ENCODE data around the gene FAM216B.

Gene FAM216B

DNA sequence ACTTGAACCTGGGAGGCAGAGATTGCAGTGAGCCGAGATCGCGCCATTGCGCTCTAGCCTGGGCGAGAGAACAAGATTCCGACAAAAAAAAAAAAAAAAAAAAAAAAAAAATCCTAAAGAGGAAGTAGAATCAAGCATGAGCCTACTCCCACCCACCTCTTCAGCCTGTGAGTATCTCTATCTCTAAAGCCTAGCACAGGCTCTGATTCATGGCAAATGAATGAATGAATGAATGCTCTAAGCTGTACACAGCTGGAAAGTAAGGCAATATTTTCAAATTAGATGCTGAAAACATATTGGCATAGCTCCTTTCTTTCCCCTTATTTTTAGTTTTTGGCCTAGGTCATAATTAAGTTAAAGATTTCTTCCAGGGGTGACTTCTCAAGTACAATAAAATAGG lies 35.7 kb upstream of the FAM216B start:
- TF ChIP-seq, protein P1, sequence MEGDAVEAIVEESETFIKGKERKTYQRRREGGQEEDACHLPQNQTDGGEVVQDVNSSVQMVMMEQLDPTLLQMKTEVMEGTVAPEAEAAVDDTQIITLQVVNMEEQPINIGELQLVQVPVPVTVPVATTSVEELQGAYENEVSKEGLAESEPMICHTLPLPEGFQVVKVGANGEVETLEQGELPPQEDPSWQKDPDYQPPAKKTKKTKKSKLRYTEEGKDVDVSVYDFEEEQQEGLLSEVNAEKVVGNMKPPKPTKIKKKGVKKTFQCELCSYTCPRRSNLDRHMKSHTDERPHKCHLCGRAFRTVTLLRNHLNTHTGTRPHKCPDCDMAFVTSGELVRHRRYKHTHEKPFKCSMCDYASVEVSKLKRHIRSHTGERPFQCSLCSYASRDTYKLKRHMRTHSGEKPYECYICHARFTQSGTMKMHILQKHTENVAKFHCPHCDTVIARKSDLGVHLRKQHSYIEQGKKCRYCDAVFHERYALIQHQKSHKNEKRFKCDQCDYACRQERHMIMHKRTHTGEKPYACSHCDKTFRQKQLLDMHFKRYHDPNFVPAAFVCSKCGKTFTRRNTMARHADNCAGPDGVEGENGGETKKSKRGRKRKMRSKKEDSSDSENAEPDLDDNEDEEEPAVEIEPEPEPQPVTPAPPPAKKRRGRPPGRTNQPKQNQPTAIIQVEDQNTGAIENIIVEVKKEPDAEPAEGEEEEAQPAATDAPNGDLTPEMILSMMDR (IDR thresholded peaks at IDR 0.05; ENCODE audit: low read depth, low read length, missing control alignments): no peak
- Histone ChIP-seq H3K4me3 (ENCODE audit: low read depth, low read length) (no peak overlapping the region), H3K27me3 (replicated peaks) (no peaks in the 10 kb centered on the region), H3K27ac (peak overlapping the region; percentile 43), H3K36me3 (replicated peaks) (no peaks in the 10 kb centered on the region)
- no peak for DNase-seq
- in situ Hi-C loops (cut with HindIII; ENCODE audit: low pct_ligation_motif_present, low sequenced_read_pairs): no loop called here

DNA sequence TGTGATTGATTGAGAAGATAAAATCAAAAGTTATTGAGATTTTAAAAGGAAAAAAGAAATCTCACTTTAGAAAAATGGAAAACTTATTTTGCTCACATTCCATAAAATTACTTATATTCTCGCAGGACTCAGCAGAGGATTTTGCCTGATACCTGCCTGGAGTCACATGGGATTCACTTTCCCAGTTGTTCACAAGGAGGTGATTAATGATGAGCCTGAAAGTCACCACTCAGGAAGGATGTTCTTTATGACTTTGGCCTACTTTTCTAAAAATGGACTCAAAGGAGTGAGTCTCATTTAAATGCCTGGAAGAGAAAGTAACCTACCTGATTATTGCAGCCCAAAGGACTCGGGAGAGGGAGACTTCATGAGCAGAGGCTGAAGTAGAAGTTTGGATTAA lies 34.5 kb upstream of the FAM216B start:
- TF ChIP-seq, protein P1 (IDR thresholded peaks at IDR 0.05; ENCODE audit: low read depth, low read length, missing control alignments): no peak
- no peak for DNase-seq
- H3K4me3 ChIP-seq (ENCODE audit: low read depth, low read length): no peak overlapping the region
- peak overlapping the region; percentile 94 for H3K27ac ChIP-seq
- H3K27me3 ChIP-seq (replicated peaks): no peaks in the 10 kb centered on the region
- in situ Hi-C loops (cut with HindIII; ENCODE audit: low pct_ligation_motif_present, low sequenced_read_pairs): no loop called here
- no peaks in the 10 kb centered on the region for H3K36me3 ChIP-seq (replicated peaks)

DNA sequence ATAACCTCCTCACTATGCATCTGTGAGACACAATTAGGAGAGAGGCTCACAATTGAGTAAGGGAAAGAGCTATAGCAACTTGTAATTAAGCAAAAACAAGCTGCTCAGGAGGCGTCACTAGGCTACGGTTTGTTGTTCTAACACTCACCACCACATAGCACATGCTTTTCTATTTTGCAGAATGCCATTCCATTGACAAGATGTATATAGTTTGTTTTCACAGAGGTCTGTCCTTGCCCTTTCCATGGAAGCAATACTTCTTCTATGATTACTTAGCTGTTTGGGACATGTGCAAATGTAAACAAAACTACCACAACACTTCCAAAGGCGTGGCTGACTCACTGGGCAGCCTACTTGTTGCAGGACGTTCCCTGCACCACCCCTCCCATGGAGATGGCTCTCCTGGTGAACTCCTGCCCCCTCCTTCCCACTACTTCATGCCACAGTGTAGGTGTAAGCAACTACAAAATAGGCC lies 33.9 kb upstream of the FAM216B start:
- Histone ChIP-seq H3K27ac (peak overlapping the region; percentile 95), H3K36me3 (replicated peaks) (no peaks in the 10 kb centered on the region), H3K4me3 (ENCODE audit: low read depth, low read length) (no peak overlapping the region), H3K27me3 (replicated peaks) (no peaks in the 10 kb centered on the region)
- TF ChIP-seq, protein P1 (IDR thresholded peaks at IDR 0.05; ENCODE audit: low read depth, low read length, missing control alignments): no peak
- in situ Hi-C loops (cut with HindIII; ENCODE audit: low pct_ligation_motif_present, low sequenced_read_pairs): no loop called here
- peak; percentile 99 for DNase-seq

DNA sequence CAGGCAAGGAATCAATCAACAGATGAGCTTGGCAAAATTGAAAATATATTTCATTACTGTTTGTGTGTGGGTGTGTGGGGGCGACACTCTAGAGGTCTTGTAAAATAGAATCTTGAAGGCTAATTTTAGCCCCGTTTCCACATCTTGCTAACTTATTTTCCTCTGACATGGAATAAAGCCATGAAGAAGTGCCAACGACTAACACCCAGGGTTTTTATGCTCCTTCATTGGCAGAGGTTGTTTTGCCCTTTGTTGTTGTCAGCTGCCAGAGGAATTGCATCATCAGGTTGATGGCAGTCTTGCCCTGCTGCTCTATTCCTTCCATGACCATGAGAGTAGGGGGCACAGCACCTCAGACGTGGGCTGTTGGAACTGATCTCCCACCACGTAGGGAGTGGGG lies 30.6 kb upstream of the FAM216B start:
- no peak overlapping the region for H3K4me3 ChIP-seq (ENCODE audit: low read depth, low read length)
- no peaks in the 10 kb centered on the region for H3K36me3 ChIP-seq (replicated peaks)
- H3K27me3 ChIP-seq (replicated peaks): no peaks in the 10 kb centered on the region
- no peak overlapping the region for H3K27ac ChIP-seq
- in situ Hi-C loops (cut with HindIII; ENCODE audit: low pct_ligation_motif_present, low sequenced_read_pairs): no loop called here
- TF ChIP-seq, protein P1 (IDR thresholded peaks at IDR 0.05; ENCODE audit: low read depth, low read length, missing control alignments): no peak
- DNase-seq: no peak

- DNase-seq: no peak
- no peaks in the 10 kb centered on the region for H3K36me3 ChIP-seq (replicated peaks)
- H3K27ac ChIP-seq: no peak overlapping the region
- no peak overlapping the region for H3K4me3 ChIP-seq (ENCODE audit: low read depth, low read length)
- TF ChIP-seq, protein P1 (IDR thresholded peaks at IDR 0.05; ENCODE audit: low read depth, low read length, missing control alignments): no peak
- in situ Hi-C loops (cut with HindIII; ENCODE audit: low pct_ligation_motif_present, low sequenced_read_pairs): no loop called here
- H3K27me3 ChIP-seq (replicated peaks): no peaks in the 10 kb centered on the region
Observed at GRCh38 chr13:42751693-42752092, 29.7 kb upstream of the FAM216B start.

DNA sequence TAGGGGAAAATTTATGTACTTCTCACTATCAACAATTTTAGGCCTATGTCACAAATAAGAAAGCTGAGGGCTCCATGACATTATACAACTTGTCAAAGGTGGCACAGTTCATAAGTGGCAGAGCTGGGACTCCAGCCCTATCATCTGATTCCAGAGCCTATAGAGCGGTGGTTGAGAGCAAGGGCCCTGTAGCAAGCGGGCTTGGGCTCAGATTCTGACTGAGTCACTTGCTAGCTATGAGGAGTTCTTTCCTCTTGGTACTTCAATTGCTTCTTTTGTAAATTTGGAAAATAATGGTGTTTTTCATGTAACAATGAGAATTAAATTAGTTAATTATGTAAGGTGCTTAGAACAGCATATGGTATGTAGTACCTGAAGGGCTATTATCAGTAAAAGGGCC lies 28.7 kb upstream of the FAM216B start:
- TF ChIP-seq, protein P1 (IDR thresholded peaks at IDR 0.05; ENCODE audit: low read depth, low read length, missing control alignments): no peak
- no peaks in the 10 kb centered on the region for H3K36me3 ChIP-seq (replicated peaks)
- in situ Hi-C loops (cut with HindIII; ENCODE audit: low pct_ligation_motif_present, low sequenced_read_pairs): no loop called here
- H3K27ac ChIP-seq: no peak overlapping the region
- peak; percentile 40 for DNase-seq
- H3K4me3 ChIP-seq (ENCODE audit: low read depth, low read length): no peak overlapping the region
- no peaks in the 10 kb centered on the region for H3K27me3 ChIP-seq (replicated peaks)

Measured in brain microvascular endothelial cell (primary cell).